Bronchial epithelial cell (primary cell): ENCODE measurements around the gene CADM1. TPM values are rescaled to one million over a fixed set of nuclear protein-coding genes. Genes with fewer than 3 reads are reported as not detected.
A peak's percentile ranks its signal among the peaks of the same experiment; 100 is the strongest.

Experiments used
- DNase-seq: peaks from one replicate; pipeline ENCODE4 v3.0.0-alpha.2; 2010; ENCODE audit warnings: low read depth
- FAIRE-seq: peaks from 2 replicates; lab custom pipeline; 2011; peaks lifted over from hg19 to GRCh38; lab: Jason Lieb, UNC
- H3K27me3 ChIP-seq: 2 replicates; pipeline ENCODE4 v1.5.1; 2011; ENCODE audit warnings: low read length; ENCODE audit not compliant: control insufficient read depth, insufficient read depth
- H3K36me3 ChIP-seq: 2 replicates; pipeline ENCODE4 v1.5.1; 2011; ENCODE audit warnings: low read length; ENCODE audit not compliant: control insufficient read depth, insufficient read depth
- H3K4me3 ChIP-seq: 2 replicates; pipeline ENCODE4 v1.5.1; 2011; ENCODE audit warnings: mild to moderate bottlenecking, low read depth, low read length, control low read depth
- total RNA-seq: library from RNA; depleted of rRNA; stranded (reverse); fragments of >200 nt; gene quantifications from 2 replicates; pipeline ENCODE4 v1.2.1, GENCODE V29; 2014
- TF ChIP-seq, protein P1 (sequence below): IDR thresholded peaks from 2 replicates; pipeline ENCODE4 v1.5.1; 2011; ENCODE audit warnings: mild to moderate bottlenecking, moderate library complexity, low read length, control low read depth, inconsistent platforms; ENCODE audit not compliant: insufficient read depth, severe bottlenecking

The CADM1 gene
- total RNA-seq, 1 donor from 2014 or later, result 1.6 TPM

DNA sequence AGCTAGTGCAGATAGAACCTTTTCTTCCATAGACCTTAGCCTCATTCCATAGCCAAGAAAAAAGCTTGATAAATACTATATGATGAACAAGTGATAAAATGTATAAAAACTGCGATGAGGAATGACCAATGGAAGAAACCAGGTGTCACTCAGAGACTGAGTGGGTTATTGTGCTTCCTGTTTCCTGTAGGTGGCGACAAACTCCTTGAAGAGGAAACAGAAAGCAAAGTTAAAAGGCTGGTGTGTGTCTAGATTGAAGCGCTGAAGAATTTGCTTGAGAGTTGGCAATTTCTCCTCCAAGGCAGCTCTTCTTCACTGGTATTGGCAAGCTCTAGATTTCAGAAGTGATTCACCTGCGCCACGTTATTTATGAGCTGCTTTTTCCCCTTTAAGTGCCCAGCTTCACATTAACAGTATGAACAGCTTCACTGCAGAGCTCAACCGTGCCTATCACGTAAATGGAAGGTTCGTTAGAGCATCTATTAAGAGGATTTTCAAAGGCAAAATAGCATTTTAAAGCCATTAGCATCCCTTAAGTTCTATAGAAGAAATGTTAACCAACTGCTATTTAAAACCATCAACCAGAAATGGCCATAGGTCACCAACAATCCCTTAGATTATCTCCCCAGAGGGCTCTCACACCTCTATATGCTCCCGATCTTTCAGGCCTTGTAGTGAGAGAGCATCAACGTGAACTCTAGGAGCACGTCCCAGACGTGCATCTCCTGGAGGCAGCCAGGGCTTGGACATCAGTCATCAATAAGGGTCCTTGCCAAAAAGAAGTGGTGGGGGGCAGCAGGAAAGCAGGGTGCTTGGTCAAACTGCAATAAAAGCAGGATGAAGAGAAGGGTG lies 179.4 kb downstream of the CADM1 start:
- Histone ChIP-seq H3K36me3 (no peaks in the 10 kb centered on the region), H3K4me3 (no peak overlapping the region), H3K27me3 (no peaks in the 10 kb centered on the region)
- no peak for FAIRE-seq
- peak; percentile 60 for DNase-seq
- TF ChIP-seq, protein P1, sequence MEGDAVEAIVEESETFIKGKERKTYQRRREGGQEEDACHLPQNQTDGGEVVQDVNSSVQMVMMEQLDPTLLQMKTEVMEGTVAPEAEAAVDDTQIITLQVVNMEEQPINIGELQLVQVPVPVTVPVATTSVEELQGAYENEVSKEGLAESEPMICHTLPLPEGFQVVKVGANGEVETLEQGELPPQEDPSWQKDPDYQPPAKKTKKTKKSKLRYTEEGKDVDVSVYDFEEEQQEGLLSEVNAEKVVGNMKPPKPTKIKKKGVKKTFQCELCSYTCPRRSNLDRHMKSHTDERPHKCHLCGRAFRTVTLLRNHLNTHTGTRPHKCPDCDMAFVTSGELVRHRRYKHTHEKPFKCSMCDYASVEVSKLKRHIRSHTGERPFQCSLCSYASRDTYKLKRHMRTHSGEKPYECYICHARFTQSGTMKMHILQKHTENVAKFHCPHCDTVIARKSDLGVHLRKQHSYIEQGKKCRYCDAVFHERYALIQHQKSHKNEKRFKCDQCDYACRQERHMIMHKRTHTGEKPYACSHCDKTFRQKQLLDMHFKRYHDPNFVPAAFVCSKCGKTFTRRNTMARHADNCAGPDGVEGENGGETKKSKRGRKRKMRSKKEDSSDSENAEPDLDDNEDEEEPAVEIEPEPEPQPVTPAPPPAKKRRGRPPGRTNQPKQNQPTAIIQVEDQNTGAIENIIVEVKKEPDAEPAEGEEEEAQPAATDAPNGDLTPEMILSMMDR, result peak; percentile 81

DNA sequence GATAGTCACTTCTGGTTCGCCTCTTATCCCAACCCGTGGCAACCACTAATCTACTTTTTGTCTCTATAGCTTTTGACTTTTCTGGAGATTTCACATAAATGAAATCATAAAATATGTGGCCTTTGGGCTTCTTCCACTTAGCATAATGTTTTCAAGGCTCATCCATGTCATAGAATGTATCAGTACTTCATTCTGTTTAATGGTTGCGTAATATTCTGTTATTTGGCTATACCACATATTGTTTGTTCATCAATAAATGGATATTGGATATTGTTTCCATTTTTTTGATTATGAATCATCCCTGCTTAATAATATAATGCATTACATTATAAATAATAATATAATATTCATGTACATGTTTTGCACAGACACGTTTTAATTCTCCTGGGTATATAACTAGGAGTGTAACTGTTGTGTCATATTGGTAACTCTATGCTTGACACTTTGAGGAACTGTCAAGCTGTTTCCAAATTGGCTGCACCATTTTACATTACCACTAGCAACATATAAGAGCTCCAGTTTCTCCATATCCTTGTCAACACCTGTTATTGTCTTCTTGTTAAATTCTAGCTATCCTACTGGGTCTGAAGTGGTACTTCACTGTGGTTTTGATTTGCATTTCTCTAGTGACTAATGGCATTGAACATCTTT lies 181.5 kb downstream of the CADM1 start:
- TF ChIP-seq, protein P1, result no peak
- DNase-seq, result no peak
- Histone ChIP-seq H3K4me3 (no peak overlapping the region), H3K36me3 (no peaks in the 10 kb centered on the region), H3K27me3 (no peaks in the 10 kb centered on the region)
- no peak for FAIRE-seq

DNA sequence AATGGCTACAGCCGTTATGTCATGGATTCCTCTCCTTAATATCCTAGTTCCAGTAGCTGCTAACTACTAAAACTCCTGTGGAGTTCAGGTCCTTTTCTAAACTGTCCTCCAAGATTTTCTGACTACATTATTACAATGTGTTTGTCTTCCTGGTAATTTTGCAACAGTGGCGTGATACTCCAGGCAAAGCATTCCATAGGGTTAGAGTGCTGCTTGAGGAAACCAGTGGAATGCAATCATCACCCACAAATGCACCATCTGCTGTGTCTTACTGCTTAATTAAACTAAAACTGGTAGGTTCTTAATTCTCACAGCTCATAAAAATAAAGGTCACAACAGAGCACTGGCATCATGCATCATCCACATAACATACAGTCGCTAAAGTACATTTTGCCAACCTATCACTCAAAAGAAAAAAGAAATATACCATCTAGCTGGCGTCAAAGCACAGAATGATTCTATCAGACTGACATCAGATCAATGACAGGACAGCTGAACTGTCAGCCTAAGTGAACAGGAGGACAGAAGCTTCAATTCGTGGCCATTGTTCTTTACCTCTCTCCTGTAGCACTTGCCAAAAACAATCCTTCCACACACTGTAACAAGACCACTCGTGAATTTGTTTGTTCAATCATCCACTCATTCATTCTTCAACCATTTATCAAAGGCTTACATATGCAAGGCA lies 182.5 kb downstream of the CADM1 start:
- no peak overlapping the region for H3K4me3 ChIP-seq
- H3K27me3 ChIP-seq, result no peaks in the 10 kb centered on the region
- DNase-seq (no peak), FAIRE-seq (no peak)
- TF ChIP-seq, protein P1, result no peak
- no peaks in the 10 kb centered on the region for H3K36me3 ChIP-seq

- TF ChIP-seq, protein P1, result no peak
- H3K4me3 ChIP-seq, result no peak overlapping the region
- no peaks in the 10 kb centered on the region for H3K36me3 ChIP-seq
- DNase-seq (no peak), FAIRE-seq (peak; percentile 23)
- H3K27me3 ChIP-seq, result no peaks in the 10 kb centered on the region
These were observed 186.7 kb downstream of the CADM1 start for GRCh38 chr11:115317277-115318185.

- DNase-seq (no peak), FAIRE-seq (no peak)
- no peaks in the 10 kb centered on the region for H3K27me3 ChIP-seq
- no peaks in the 10 kb centered on the region for H3K36me3 ChIP-seq
- H3K4me3 ChIP-seq, result no peak overlapping the region
- TF ChIP-seq, protein P1, result no peak
These were observed 187.5 kb downstream of the CADM1 start for GRCh38 chr11:115316696-115317095.
